ENCODE data around the gene RPS25.

- TF ChIP-seq REST (IDR thresholded peaks at IDR 0.05; ENCODE audit: insufficient read depth in 1 of 2, low read depth in 2 of 2, low read length in 1 of 2) = no peak
- no peak for TF ChIP-seq SIN3A (IDR thresholded peaks at IDR 0.05; ENCODE audit: borderline replicate concordance, insufficient read depth, low read depth, low read length)
- TF ChIP-seq CTCF (IDR thresholded peaks at IDR 0.05) = peak; percentile 85; the same call in 1 of the 2 replicates
- TF ChIP-seq POLR2AphosphoS5 (IDR thresholded peaks at IDR 0.05; ENCODE audit: low read depth, low read length) = no peak
- TF ChIP-seq TCF7L2 (IDR thresholded peaks at IDR 0.05; ENCODE audit: low read depth, low read length) = no peak
These were observed 47.2 kb upstream of the RPS25 start for GRCh38 chr11:119065369-119065768.

Measured in Panc1 (cell line).